CD8-positive, alpha-beta memory T cell (primary cell): ENCODE data around the gene TULP4. TPM values are rescaled to one million over a fixed set of nuclear protein-coding genes. Genes with fewer than 3 reads are reported as not detected.
A peak's percentile ranks its signal among the peaks of the same experiment; 100 is the strongest.

ENCODE experiments used
- CTCF ChIA-PET: fragments of 350-600 bp; sonication (Branson Sonifier 250); formaldehyde crosslinking; loops from one replicate; lab custom pipeline; 2021; ENCODE audit warnings: antibody characterized with exemption; lab: Charles Lee
- POLR2A ChIA-PET: fragments of 350-600 bp; sonication (Branson Sonifier 250); formaldehyde crosslinking; loops from one replicate; lab custom pipeline; 2021; ENCODE audit warnings: antibody characterized with exemption; lab: Charles Lee
- DNase-seq, 5 donors: peaks; one replicate each; pipeline versions ENCODE4 v3.0.0 to v3.0.0-alpha.2; 2020 to 2022; ENCODE audit warnings: mixed read lengths in 1 of 5
- H3K27ac ChIP-seq: one replicate; pipeline ENCODE4 v1.7.0; 2013; ENCODE audit warnings: low read depth, mild to moderate bottlenecking, low read length, moderate library complexity
- H3K27me3 ChIP-seq: 2 replicates; pipeline ENCODE4 v1.7.0; 2013; ENCODE audit warnings: low read length, mild to moderate bottlenecking; ENCODE audit not compliant: insufficient read depth, poor library complexity, severe bottlenecking
- H3K36me3 ChIP-seq: 2 replicates; pipeline ENCODE4 v1.7.0; 2013; ENCODE audit warnings: mild to moderate bottlenecking, low read length, moderate library complexity; ENCODE audit not compliant: insufficient read depth
- H3K4me1 ChIP-seq: 2 replicates; pipeline ENCODE4 v1.7.0; 2013; ENCODE audit warnings: mild to moderate bottlenecking, low read length, moderate library complexity; ENCODE audit not compliant: insufficient read depth
- H3K4me3 ChIP-seq: 2 replicates; pipeline ENCODE4 v1.7.0; 2013; ENCODE audit warnings: mild to moderate bottlenecking, low read length
- H3K9me3 ChIP-seq: 2 replicates; pipeline ENCODE4 v1.7.0; 2013; ENCODE audit warnings: mild to moderate bottlenecking, low read length
- H3K27ac Mint-ChIP-seq, 8 donors: one replicate each; pipeline ENCODE4 v1.8.0; 2020 to 2021; ENCODE audit warnings: mixed read lengths in 8 of 8, mild to moderate bottlenecking in 6 of 8, inconsistent platforms in 3 of 8, moderate library complexity in 3 of 8
- H3K27me3 Mint-ChIP-seq, 2 donors: one replicate each; pipeline ENCODE4 v1.8.0; 2020 to 2021; ENCODE audit warnings: mixed read lengths in 2 of 2, mild to moderate bottlenecking in 1 of 2, moderate library complexity in 1 of 2
- H3K36me3 Mint-ChIP-seq, 3 donors: one replicate each; pipeline ENCODE4 v1.8.0; 2020 to 2021; ENCODE audit warnings: mixed read lengths in 3 of 3, inconsistent platforms in 1 of 3, mild to moderate bottlenecking in 1 of 3
- H3K4me1 Mint-ChIP-seq, 3 donors: one replicate each; pipeline ENCODE4 v1.8.0; 2020 to 2021; ENCODE audit warnings: mixed read lengths in 3 of 3, inconsistent platforms in 1 of 3, mild to moderate bottlenecking in 1 of 3
- H3K4me3 Mint-ChIP-seq, 7 donors: one replicate each; pipeline ENCODE4 v1.8.0; 2020 to 2021; ENCODE audit warnings: mixed read lengths in 7 of 7, mild to moderate bottlenecking in 6 of 7, moderate library complexity in 4 of 7, inconsistent platforms in 2 of 7
- H3K9me3 Mint-ChIP-seq, 5 donors: one replicate each; pipeline ENCODE4 v1.8.0; 2020 to 2022; ENCODE audit warnings: mixed read lengths in 5 of 5, mild to moderate bottlenecking in 3 of 5, moderate library complexity in 2 of 5, inconsistent platforms in 1 of 5
- polyA plus RNA-seq: library from polyadenylated mRNA; unstranded; fragments of 300-500 nt; fragmentation: Illumina TruSeq; gene quantifications from one replicate; pipeline ENCODE4 v1.2.3, GENCODE V29; 2021
- total RNA-seq, 2 experiments: library from RNA; stranded (reverse); gene quantifications; one replicate each; pipeline ENCODE4 v1.2.3, GENCODE V29; 2021

The TULP4 gene
- total and polyA plus RNA-seq, 3 experiments from 2014 or later, result 26.9 to 50.1 (median 32.1) TPM

GRCh38 chr6:158497620-158498019, 185.4 kb downstream of the TULP4 start:
- Mint-ChIP-seq H3K36me3 (peaks cover 7 to 76% (median 24%) of the 10 kb centered on the region in 3 donors), H3K27me3 (no peaks in the 10 kb centered on the region), H3K9me3 (no peaks in the 10 kb centered on the region), H3K4me1 (no peaks in the 10 kb centered on the region), H3K27ac (no peak overlapping the region), H3K4me3 (no peak overlapping the region)
- DNase-seq, result no peak
- Histone ChIP-seq H3K9me3 (no peaks in the 10 kb centered on the region), H3K4me3 (no peak overlapping the region), H3K4me1 (no peaks in the 10 kb centered on the region), H3K27me3 (no peaks in the 10 kb centered on the region), H3K36me3 (peaks cover 8% of the 10 kb centered on the region), H3K27ac (no peak overlapping the region)
- CTCF ChIA-PET, result interaction anchor here (1.9 kb wide), 1 partner anchor 277 kb away, joined by 6 read pairs; no protein-coding TSS in a partner anchor
- POLR2A ChIA-PET, result no interaction called here

GRCh38 chr6:158498362-158498761, 186.1 kb downstream of the TULP4 start:
- H3K4me3 Mint-ChIP-seq, result no peak overlapping the region
- no peaks in the 10 kb centered on the region for H3K27me3 ChIP-seq
- peak overlapping the region in 2 of 8 donors; percentile 4 to 16 for H3K27ac Mint-ChIP-seq
- no peak overlapping the region for H3K27ac ChIP-seq
- H3K4me3 ChIP-seq, result no peak overlapping the region
- no peaks in the 10 kb centered on the region for H3K9me3 ChIP-seq
- H3K36me3 ChIP-seq, result peaks cover 8% of the 10 kb centered on the region
- no peaks in the 10 kb centered on the region for H3K27me3 Mint-ChIP-seq
- no peak for DNase-seq
- peaks cover 12 to 78% (median 26%) of the 10 kb centered on the region in 3 donors for H3K36me3 Mint-ChIP-seq
- no peaks in the 10 kb centered on the region for H3K4me1 ChIP-seq
- H3K9me3 Mint-ChIP-seq, result no peaks in the 10 kb centered on the region
- CTCF ChIA-PET, result interaction anchor here (1.9 kb wide), 1 partner anchor 278 kb away, joined by 6 read pairs; no protein-coding TSS in a partner anchor
- no peaks in the 10 kb centered on the region for H3K4me1 Mint-ChIP-seq
- POLR2A ChIA-PET, result no interaction called here

- no peak overlapping the region for H3K4me3 Mint-ChIP-seq
- no peaks in the 10 kb centered on the region for H3K4me1 Mint-ChIP-seq
- no peaks in the 10 kb centered on the region for H3K9me3 ChIP-seq
- DNase-seq, result no peak
- no peak overlapping the region for H3K4me3 ChIP-seq
- H3K4me1 ChIP-seq, result no peaks in the 10 kb centered on the region
- H3K9me3 Mint-ChIP-seq, result no peaks in the 10 kb centered on the region
- H3K27ac ChIP-seq, result no peak overlapping the region
- CTCF ChIA-PET, result interaction anchor here (1.9 kb wide), 1 partner anchor 279 kb away, joined by 6 read pairs; no protein-coding TSS in a partner anchor
- H3K36me3 Mint-ChIP-seq, result peaks cover 8 to 75% (median 27%) of the 10 kb centered on the region in 3 donors
- POLR2A ChIA-PET, result no interaction called here
- H3K27me3 Mint-ChIP-seq, result no peaks in the 10 kb centered on the region
- peaks cover 8% of the 10 kb centered on the region for H3K36me3 ChIP-seq
- no peak overlapping the region for H3K27ac Mint-ChIP-seq
- H3K27me3 ChIP-seq, result no peaks in the 10 kb centered on the region
Observed at GRCh38 chr6:158499601-158500000, 187.3 kb downstream of the TULP4 start.

- no peak for DNase-seq
- Mint-ChIP-seq H3K4me3 (no peak overlapping the region), H3K27me3 (no peaks in the 10 kb centered on the region), H3K9me3 (no peaks in the 10 kb centered on the region), H3K4me1 (no peaks in the 10 kb centered on the region), H3K36me3 (peaks cover 8 to 78% (median 30%) of the 10 kb centered on the region in 3 donors), H3K27ac (no peak overlapping the region)
- POLR2A ChIA-PET, result no interaction called here
- Histone ChIP-seq H3K27ac (no peak overlapping the region), H3K4me1 (no peaks in the 10 kb centered on the region), H3K36me3 (peaks cover 8% of the 10 kb centered on the region), H3K4me3 (no peak overlapping the region), H3K9me3 (no peaks in the 10 kb centered on the region), H3K27me3 (no peaks in the 10 kb centered on the region)
- CTCF ChIA-PET, result interaction anchor here (1.3 kb wide), 1 partner anchor 286 kb away, joined by 4 read pairs; no protein-coding TSS in a partner anchor
Observed at GRCh38 chr6:158500016-158500735, 187.9 kb downstream of the TULP4 start.

GRCh38 chr6:158501360-158502262, 189.3 kb downstream of the TULP4 start:
- Mint-ChIP-seq H3K9me3 (no peaks in the 10 kb centered on the region), H3K4me1 (no peaks in the 10 kb centered on the region), H3K36me3 (peaks cover 8 to 76% (median 24%) of the 10 kb centered on the region in 3 donors), H3K27ac (no peak overlapping the region), H3K4me3 (no peak overlapping the region), H3K27me3 (no peaks in the 10 kb centered on the region)
- POLR2A ChIA-PET, result no interaction called here
- Histone ChIP-seq H3K4me1 (no peaks in the 10 kb centered on the region), H3K36me3 (peaks cover 8% of the 10 kb centered on the region), H3K27me3 (no peaks in the 10 kb centered on the region), H3K9me3 (no peaks in the 10 kb centered on the region), H3K4me3 (no peak overlapping the region), H3K27ac (no peak overlapping the region)
- DNase-seq, result no peak
- CTCF ChIA-PET, result interaction anchor here (1.3 kb wide), 1 partner anchor 287 kb away, joined by 4 read pairs; no protein-coding TSS in a partner anchor

- H3K27ac Mint-ChIP-seq, result no peak overlapping the region
- Histone ChIP-seq H3K36me3 (peaks cover 8% of the 10 kb centered on the region), H3K4me1 (no peaks in the 10 kb centered on the region), H3K27ac (no peak overlapping the region), H3K4me3 (no peak overlapping the region), H3K27me3 (no peaks in the 10 kb centered on the region), H3K9me3 (no peaks in the 10 kb centered on the region)
- ChIA-PET POLR2A (no interaction called here), CTCF (no interaction called here)
- H3K4me1 Mint-ChIP-seq, result no peaks in the 10 kb centered on the region
- no peak for DNase-seq
- peaks cover 8 to 81% (median 27%) of the 10 kb centered on the region in 3 donors for H3K36me3 Mint-ChIP-seq
- no peaks in the 10 kb centered on the region for H3K9me3 Mint-ChIP-seq
- no peak overlapping the region for H3K4me3 Mint-ChIP-seq
- H3K27me3 Mint-ChIP-seq, result no peaks in the 10 kb centered on the region
Observed at GRCh38 chr6:158502263-158502950, 190.1 kb downstream of the TULP4 start.

GRCh38 chr6:158503222-158503621, 191.0 kb downstream of the TULP4 start:
- H3K27me3 ChIP-seq, result no peaks in the 10 kb centered on the region
- H3K27ac ChIP-seq, result no peak overlapping the region
- H3K4me3 ChIP-seq, result no peak overlapping the region
- POLR2A ChIA-PET, result no interaction called here
- peaks cover 8 to 81% (median 32%) of the 10 kb centered on the region in 3 donors for H3K36me3 Mint-ChIP-seq
- H3K4me3 Mint-ChIP-seq, result no peak overlapping the region
- no peaks in the 10 kb centered on the region for H3K27me3 Mint-ChIP-seq
- no peaks in the 10 kb centered on the region for H3K9me3 Mint-ChIP-seq
- DNase-seq, result no peak
- H3K9me3 ChIP-seq, result no peaks in the 10 kb centered on the region
- H3K36me3 ChIP-seq, result peaks cover 8% of the 10 kb centered on the region
- H3K27ac Mint-ChIP-seq, result no peak overlapping the region
- CTCF ChIA-PET, result interaction anchor here (1.7 kb wide), 1 partner anchor 9 kb away, joined by 4 read pairs; no protein-coding TSS in a partner anchor
- H3K4me1 ChIP-seq, result no peaks in the 10 kb centered on the region
- no peaks in the 10 kb centered on the region for H3K4me1 Mint-ChIP-seq
